Measurements from ENCODE around the gene KRTAP12-2.
A peak's percentile ranks its signal among the peaks of the same experiment; 100 is the strongest.

KRTAP12-2 gene

DNA sequence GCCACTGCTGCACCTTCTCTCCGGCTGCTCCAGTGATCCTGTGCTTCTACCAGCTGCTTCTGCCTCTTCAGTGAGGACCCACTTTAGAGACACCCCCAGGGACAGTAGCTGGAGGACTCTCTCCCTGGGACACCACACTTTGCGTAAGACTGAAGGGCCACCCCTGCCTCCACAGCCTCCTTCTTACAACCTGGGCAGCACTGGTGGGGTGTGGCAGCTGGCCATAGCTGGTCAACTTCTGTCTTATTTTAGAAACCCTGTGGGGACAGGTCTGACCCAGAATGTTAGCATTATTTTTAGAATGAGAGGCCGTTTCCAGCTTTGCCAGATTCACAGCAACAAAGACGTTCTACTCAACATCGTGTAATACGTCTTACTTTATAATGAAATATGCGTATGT lies 41.0 kb downstream of the KRTAP12-2 start:
- no peak for DNase-seq

DNA sequence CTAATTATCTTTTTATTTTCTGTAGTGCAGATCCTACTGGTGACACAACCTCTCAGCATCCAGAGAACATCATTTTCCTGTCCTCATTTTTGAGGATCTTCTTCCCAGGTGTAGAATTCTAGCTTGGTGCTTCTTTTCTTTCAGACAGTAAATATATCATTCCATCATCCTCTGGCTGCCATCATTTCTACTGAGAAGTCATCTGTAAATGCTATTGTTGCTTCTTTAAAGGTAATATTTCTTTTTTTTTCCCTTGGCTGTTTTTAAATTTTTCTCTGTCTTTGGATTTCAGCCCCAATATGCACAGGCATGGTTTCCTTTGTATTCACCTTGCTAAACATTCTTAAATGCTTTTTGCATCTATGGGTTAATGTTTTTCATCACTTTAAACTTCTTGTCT lies 43.2 kb downstream of the KRTAP12-2 start:
- DNase-seq, result no peak

DNA sequence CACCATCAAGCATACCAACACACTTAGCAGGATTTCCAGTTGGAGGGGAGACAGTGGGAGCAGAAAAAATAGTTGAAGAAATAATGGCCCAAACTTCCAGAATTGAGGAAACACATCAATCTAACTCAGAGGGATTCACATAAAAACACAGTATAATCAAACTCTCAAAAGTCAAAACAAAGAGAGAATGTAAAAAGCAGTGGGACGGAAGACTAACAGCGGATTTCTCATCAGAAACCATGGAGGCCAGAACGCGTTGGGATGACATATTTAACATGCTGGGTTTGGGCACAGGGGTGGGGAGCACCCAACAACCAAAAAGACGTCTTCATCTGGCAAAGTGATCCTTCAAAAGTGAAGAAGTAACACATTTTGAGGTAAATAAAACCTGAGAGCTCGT lies 46.8 kb downstream of the KRTAP12-2 start:
- DNase-seq, result no peak

DNA sequence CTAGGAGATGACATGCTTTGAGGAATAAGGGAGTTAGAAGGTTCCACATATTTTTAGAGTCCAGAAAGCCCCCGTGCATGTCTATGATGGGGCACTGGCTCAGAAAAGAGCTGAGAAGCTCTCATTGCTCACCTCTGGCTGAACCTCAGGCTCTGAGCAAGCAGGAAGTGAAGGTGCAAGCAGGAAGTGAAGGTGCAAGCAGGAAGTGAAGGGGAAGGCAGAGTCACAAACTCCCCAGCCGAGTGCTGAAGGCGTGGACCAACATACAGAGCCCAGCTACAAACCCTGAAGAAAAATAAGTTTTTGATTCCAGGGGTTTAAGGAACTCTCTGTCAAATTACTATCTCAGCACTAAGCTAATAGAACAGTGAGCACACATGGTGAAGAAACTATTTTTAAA lies 47.8 kb downstream of the KRTAP12-2 start:
- peak; percentile 74 for DNase-seq

DNA sequence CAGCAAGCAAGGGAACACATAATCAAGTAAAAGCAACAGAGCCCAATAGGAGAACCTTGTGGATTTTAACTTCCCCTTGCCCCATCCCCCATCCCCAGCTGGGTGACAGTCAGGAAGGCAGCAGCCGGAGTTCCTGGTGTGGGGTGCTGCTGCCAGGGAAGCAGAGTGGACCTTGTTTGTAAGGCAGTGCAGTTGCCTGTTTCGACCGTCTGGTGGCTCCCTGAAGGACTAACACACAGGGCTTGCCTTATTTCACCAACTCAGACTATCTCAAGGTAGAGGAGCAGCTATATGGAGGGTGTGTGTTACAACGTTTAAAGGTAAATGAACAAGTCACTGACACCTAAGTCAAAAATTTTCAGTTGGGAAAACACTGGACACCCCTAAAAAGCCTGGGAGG lies 48.2 kb downstream of the KRTAP12-2 start:
- DNase-seq, result no peak

DNA sequence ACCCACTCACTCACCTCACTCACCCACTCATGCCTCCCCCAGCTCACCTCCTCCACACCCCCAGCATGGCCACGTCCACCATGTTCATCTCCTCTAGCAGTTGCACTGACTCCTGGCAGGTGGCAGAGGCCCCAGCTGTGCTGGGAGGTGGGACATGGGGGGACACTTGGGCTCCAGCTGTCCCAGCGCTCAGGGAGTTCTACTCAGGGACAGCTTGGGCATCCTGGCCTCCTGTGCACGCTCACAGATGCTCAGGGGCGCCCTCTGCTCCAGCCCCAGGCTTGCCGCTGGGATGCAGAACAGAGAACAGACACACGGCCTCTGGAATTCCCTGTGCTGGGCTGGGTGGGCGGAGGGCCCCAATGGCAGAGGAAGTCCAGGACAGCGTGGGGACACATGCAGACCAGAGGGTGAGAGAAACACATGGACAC lies 49.6 kb downstream of the KRTAP12-2 start:
- no peak for DNase-seq

DNA sequence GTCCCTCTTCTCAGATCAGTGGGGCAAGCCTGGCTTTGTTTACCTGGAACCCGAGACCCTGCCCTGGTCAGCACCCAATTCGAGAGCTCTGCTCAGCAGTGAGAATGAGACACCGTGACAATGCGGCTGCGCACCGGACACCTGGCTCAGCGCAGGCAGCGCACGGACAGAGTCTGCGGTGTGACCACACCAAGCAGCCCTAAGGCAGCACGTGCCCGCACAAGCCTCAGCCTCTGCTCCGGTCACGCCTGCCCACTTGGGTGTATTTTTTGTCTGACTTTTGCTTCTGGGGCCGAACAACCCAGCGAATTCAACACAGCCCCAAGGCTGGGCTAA lies 50.2 kb downstream of the KRTAP12-2 start:
- no peak for DNase-seq
